Spleen (tissue), 11 donors: ENCODE measurements around the gene CD84. TPM values are rescaled to one million over a fixed set of nuclear protein-coding genes. Genes with fewer than 3 reads are reported as not detected.

ENCODE experiments used
- DNase-seq: peaks from one replicate; pipeline ENCODE4 v3.0.0-alpha.2; 2020
- H3K27ac ChIP-seq, 8 donors: fragments of 200-600 bp; sonication (generic) in 7 of 8; 1 replicate in 4 of 8; 2 replicates in 4 of 8; pipeline versions ENCODE4 v1.5.0 to v1.8.0; 2016 to 2021; ENCODE audit warnings: inconsistent platforms in 4 of 8, mild to moderate bottlenecking in 4 of 8, moderate library complexity in 1 of 8
- H3K27me3 ChIP-seq, 7 donors: fragments of 200-600 bp; sonication (generic) in 6 of 7; replicated peaks in 1 of 7; 1 replicate in 4 of 7; 2 replicates in 3 of 7; pipeline versions ENCODE4 v1.5.0 to v1.8.0; 2016 to 2021; ENCODE audit warnings: inconsistent platforms in 3 of 7, mild to moderate bottlenecking in 1 of 7
- H3K36me3 ChIP-seq, 6 donors: fragments of 200-600 bp; sonication (generic) in 5 of 6; 1 replicate in 4 of 6; 2 replicates in 2 of 6; pipeline versions ENCODE4 v1.5.0 to v1.8.0; 2016 to 2021; ENCODE audit warnings: inconsistent platforms in 2 of 6
- H3K4me1 ChIP-seq, 6 donors: fragments of 200-600 bp; sonication (generic) in 5 of 6; 1 replicate in 3 of 6; 2 replicates in 3 of 6; pipeline versions ENCODE4 v1.5.0 to v1.8.0; 2016 to 2021; ENCODE audit warnings: inconsistent platforms in 3 of 6
- H3K4me3 ChIP-seq, 8 donors: fragments of 200-600 bp; sonication (generic) in 7 of 8; 1 replicate in 4 of 8; 2 replicates in 4 of 8; pipeline versions ENCODE4 v1.5.0 to v1.8.0; 2016 to 2021; ENCODE audit warnings: inconsistent platforms in 4 of 8, mild to moderate bottlenecking in 4 of 8, moderate library complexity in 2 of 8
- H3K9me3 ChIP-seq, 8 donors: fragments of 200-600 bp; sonication (generic) in 7 of 8; 1 replicate in 4 of 8; 2 replicates in 4 of 8; pipeline versions ENCODE4 v1.5.0 to v1.8.0; 2016 to 2021; ENCODE audit warnings: inconsistent platforms in 4 of 8
- CTCF ChIP-seq, 11 experiments: fragments of 200-600 bp in 7 of 11; fragments of 450-650 bp in 4 of 11; sonication (generic) in 4 of 11; IDR thresholded peaks in 8 of 11; conservative IDR thresholded peaks in 3 of 11; 1 replicate in 7 of 11; 2 replicates in 4 of 11; pipeline versions ENCODE4 v1.4.0 to v1.8.0; 2016 to 2021; ENCODE audit warnings: antibody characterized with exemption in 11 of 11, inconsistent platforms in 4 of 11, mild to moderate bottlenecking in 1 of 11
- POLR2A ChIP-seq, 3 donors: fragments of 450-650 bp; IDR thresholded peaks; one replicate each; pipeline ENCODE4 v1.5.1; 2017; ENCODE audit warnings: antibody characterized with exemption in 3 of 3, mild to moderate bottlenecking in 1 of 3
- POLR2AphosphoS5 ChIP-seq, 3 donors: sonication (generic); formaldehyde crosslinking; IDR thresholded peaks; one replicate each; pipeline ENCODE4 v1.5.1; 2017; ENCODE audit warnings: antibody characterized with exemption in 3 of 3
- WGBS, 5 donors: extraction: QIAGEN DNeasy Blood & Tissue Kit in 3 of 5; methylation state at CpG; one replicate each; pipeline versions ENCODE4 v1.1.5 to v1.1.7; 2013 to 2018; 5-methylcytosine and 5-hydroxymethylcytosine counted together
- intact Hi-C: fragments of 100-400 bp; cut with DNase I; formaldehyde crosslinking; loops from one replicate; pipeline ENCODE4 v1.15.0; 2023; ENCODE audit warnings: low total_unique reads
- polyA plus RNA-seq, 3 donors: library from polyadenylated mRNA; stranded (reverse); fragments of 200-250 nt; gene quantifications; one replicate each; pipeline ENCODE4 v1.2.1, GENCODE V29; 2013
- total RNA-seq, 7 donors: library from RNA; depleted of rRNA in 3 of 7; stranded (reverse); fragments of >200 nt in 3 of 7; fragmentation: NEBNext Ultra II Directional in 4 of 7; extraction: Animal tissue kit (Norgen Biotek cat#: 25700) in 4 of 7; gene quantifications; one replicate each; pipeline versions ENCODE4 v1.1.0 to v1.2.1, GENCODE V29; 2016 to 2021
- donor health status: healthy with polysubstance abuse.
- donor health status: DM: no; HTN: no; CAD: no; lungs with moderate emphysema.
- donor health status: DM: no; HTN: no; CAD: no.
- donor health status: Bipolar disorder and iron deficiency.
- donor health status: healthy.
- donor health status: DM: no; HTN: no; CAD: no.
- donor health status: DM: yes; HTN: yes; CAD: no.

Gene CD84
- total and polyA plus RNA-seq, 10 donors = 4.7 to 76.1 (median 60.0) TPM

- WGBS, 5 donors = 87 to 95% (median 91%) methylated on average over 2 of the region's 2 CpGs
- DNase-seq = no peak
- Histone ChIP-seq H3K9me3 (no peaks in the 10 kb centered on the region), H3K27ac (no peak overlapping the region), H3K36me3 (peaks cover 0 to 28% (median 0%) of the 10 kb centered on the region in 6 donors), H3K4me3 (no peak overlapping the region), H3K27me3 (no peaks in the 10 kb centered on the region), H3K4me1 (peaks cover 0 to 45% (median 2%) of the 10 kb centered on the region in 6 donors)
- intact Hi-C loops = loop anchor here (10.0 kb wide), 1 partner anchor 59 kb away; no protein-coding TSS in a partner anchor
- TF ChIP-seq CTCF (IDR thresholded peaks at IDR 0.05 in 8 of 11, conservative IDR thresholded peaks at IDR 0.05 in 3 of 11) (no peak), POLR2A (IDR thresholded peaks at IDR 0.05) (no peak), POLR2AphosphoS5 (IDR thresholded peaks at IDR 0.05) (no peak)
Measured at GRCh38 chr1:160615660-160616059, 36.4 kb upstream of the CD84 start.

GRCh38 chr1:160614410-160614809 lies 35.1 kb upstream of the CD84 start:
- H3K4me3 ChIP-seq = no peak overlapping the region
- peaks cover 0 to 46% (median 1%) of the 10 kb centered on the region in 6 donors for H3K4me1 ChIP-seq
- no peak for TF ChIP-seq POLR2A (IDR thresholded peaks at IDR 0.05)
- TF ChIP-seq CTCF (IDR thresholded peaks at IDR 0.05 in 8 of 11, conservative IDR thresholded peaks at IDR 0.05 in 3 of 11) = no peak
- no peaks in the 10 kb centered on the region for H3K27me3 ChIP-seq
- WGBS, 5 donors = 59 to 87% (median 67%) methylated on average over 5 of the region's 5 CpGs
- no peak for DNase-seq
- H3K27ac ChIP-seq = no peak overlapping the region
- no peaks in the 10 kb centered on the region for H3K9me3 ChIP-seq
- intact Hi-C loops = loop anchor here (10.0 kb wide), 1 partner anchor 60 kb away; no protein-coding TSS in a partner anchor
- peaks cover 0 to 40% (median 0%) of the 10 kb centered on the region in 6 donors for H3K36me3 ChIP-seq

DNA sequence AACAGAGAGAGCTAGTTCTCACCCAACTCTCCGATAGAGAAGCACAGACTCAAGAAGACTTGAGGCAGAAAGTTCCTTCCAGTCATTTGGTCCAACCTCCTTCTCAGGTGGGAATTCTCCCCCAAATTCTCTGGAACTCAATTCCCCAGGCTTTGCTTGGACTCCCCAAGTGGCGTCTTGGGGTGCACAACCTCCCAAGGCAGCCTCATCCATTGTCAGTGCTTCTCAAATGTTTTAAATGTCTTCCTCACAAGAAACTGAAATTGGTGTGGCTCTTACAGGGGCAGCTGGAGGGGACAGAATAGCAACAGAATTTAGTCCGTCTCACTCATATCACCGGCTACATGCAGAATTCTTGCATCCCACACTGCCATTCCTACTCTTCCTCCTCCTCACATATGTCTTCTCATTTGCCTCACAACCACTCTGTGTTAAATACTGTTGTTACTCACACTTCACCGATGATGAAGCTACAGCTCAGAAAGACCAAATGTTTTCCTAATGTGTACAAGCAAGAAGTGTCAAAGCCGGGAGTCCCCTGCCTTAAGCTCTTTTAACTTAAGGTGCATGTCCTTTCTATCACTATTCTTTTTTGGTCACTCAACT lies 33.4 kb upstream of the CD84 start:
- H3K27me3 ChIP-seq = no peaks in the 10 kb centered on the region
- TF ChIP-seq POLR2AphosphoS5 (IDR thresholded peaks at IDR 0.05) (no peak), POLR2A (IDR thresholded peaks at IDR 0.05) (no peak), CTCF (IDR thresholded peaks at IDR 0.05 in 8 of 11, conservative IDR thresholded peaks at IDR 0.05 in 3 of 11) (no peak)
- no peak for DNase-seq
- no peaks in the 10 kb centered on the region for H3K9me3 ChIP-seq
- 77 to 95% (median 93%) methylated on average over 6 of the region's 6 CpGs for WGBS, 5 donors
- H3K4me3 ChIP-seq = no peak overlapping the region
- peaks cover 0 to 43% (median 0%) of the 10 kb centered on the region in 6 donors for H3K36me3 ChIP-seq
- no peak overlapping the region for H3K27ac ChIP-seq
- intact Hi-C loops = loop anchor here (10.0 kb wide), 1 partner anchor 62 kb away; no protein-coding TSS in a partner anchor
- H3K4me1 ChIP-seq = peaks cover 0 to 51% (median 1%) of the 10 kb centered on the region in 6 donors

- Histone ChIP-seq H3K27me3 (no peaks in the 10 kb centered on the region), H3K4me3 (no peak overlapping the region), H3K9me3 (no peaks in the 10 kb centered on the region), H3K27ac (peak overlapping the region in 1 of 8 donors; percentile 31), H3K36me3 (peaks cover 0 to 43% (median 0%) of the 10 kb centered on the region in 6 donors), H3K4me1 (peaks cover 0 to 68% (median 16%) of the 10 kb centered on the region in 6 donors)
- DNase-seq = no peak
- TF ChIP-seq POLR2AphosphoS5 (IDR thresholded peaks at IDR 0.05) = no peak
- TF ChIP-seq CTCF (IDR thresholded peaks at IDR 0.05 in 8 of 11, conservative IDR thresholded peaks at IDR 0.05 in 3 of 11) = no peak
- TF ChIP-seq POLR2A (IDR thresholded peaks at IDR 0.05) = no peak
- 17 to 44% (median 20%) methylated on average over 1 of the region's 1 CpG for WGBS, 5 donors
- intact Hi-C loops = loop anchor here (10.0 kb wide), 1 partner anchor 64 kb away; no protein-coding TSS in a partner anchor
Measured at GRCh38 chr1:160610569-160611242, 31.4 kb upstream of the CD84 start.
